T1000 (cell line): ENCODE data around the gene WNK4.

Experiments used
- DNase-seq: peaks from one replicate; lab custom pipeline; 2025; ENCODE audit warnings: mixed read lengths; lab: John Stamatoyannopoulos, UW

Gene WNK4

GRCh38 chr17:42841975-42842685 lies 61.7 kb downstream of the WNK4 start:
- no peak for DNase-seq

DNA sequence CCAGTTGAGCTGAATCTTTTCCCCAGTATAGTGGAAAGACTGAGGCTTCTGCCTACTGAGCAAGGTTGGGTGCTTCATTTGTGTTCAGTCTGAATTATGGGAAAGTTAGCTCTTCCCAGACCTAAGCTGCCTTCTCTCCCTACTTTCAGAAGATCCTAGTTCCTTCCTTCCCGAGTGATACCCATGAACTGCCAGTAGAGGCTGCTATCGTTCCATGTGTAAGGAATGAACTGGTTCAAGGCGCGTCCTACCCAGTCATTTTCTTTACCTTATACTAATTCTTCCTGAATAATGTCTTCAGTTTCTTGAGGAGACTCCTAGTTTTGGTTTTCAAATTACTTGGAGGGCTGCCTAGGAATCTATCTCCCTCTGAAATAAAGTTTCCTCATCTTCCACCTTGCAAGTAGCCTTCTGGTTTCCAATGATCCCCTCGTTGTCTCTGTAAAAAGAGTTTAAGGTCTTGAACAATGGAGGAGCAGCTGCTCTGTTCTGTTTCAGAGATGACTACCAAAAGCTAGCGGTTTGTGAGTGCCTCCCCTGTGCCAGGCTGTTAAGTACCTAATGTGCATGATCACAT lies 63.0 kb downstream of the WNK4 start:
- DNase-seq = peak; percentile 23

DNA sequence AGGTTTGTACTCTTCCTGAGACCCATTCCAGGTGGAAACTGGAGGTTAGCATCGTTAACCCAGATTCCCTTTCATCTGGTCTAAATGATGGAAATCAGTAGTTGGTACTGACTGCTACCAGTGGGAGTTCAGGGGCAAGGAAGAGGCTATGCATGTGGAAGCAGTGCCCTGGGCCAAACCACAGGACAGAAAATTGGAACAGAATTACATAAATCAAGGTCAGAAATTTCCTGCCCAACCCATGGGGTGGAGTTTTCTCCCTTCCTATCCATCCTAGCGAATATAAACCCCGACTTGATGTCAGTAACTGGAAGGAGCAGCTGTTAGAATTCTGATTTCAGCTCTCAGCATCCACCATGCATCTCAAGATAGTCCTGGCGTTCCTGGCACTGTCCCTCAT lies 63.9 kb downstream of the WNK4 start, which contains the start of gene AOC2:
Gene AOC2, plus strand, starts transcription at position 310 of the 400 bp plus-strand sequence. Its CDS starts 47 bp downstream, at position 357.
- DNase-seq = no peak

GRCh38 chr17:42844761-42845555 lies 64.5 kb downstream of the WNK4 start:
- DNase-seq = no peak

GRCh38 chr17:42845556-42845917 lies 65.1 kb downstream of the WNK4 start:
- DNase-seq = no peak

DNA sequence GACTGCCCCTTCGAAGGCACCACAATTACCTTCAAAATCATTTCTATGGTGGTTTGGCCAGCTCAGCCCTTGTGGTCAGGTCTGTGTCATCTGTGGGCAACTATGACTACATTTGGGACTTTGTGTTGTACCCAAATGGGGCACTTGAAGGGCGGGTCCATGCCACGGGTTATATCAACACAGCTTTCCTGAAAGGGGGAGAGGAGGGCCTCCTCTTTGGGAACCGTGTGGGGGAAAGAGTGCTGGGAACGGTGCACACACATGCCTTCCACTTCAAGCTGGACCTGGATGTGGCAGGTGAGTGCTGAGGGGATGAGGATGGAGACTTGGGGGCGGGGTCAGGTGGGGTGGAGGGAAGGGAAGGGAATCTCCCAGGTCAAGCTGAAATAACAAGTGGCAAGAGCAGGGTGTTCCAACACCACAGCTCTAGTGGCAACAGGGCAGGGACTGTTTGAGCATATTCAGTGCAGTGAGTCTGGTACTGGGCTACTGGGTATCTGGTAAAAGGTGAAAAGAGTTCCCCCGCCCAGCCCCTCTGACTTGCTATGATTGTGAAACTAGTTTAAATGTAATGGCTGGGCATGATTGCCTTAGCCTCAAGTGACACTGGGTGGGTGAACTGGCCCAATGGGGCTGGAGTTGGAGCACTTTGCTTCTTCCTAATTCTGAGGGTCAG lies 65.6 kb downstream of the WNK4 start:
- DNase-seq = no peak
